HL-60 (cell line): Measurements from ENCODE around the gene CDNF.

ENCODE experiments used
- DNase-seq, 2 experiments: peaks; one replicate each; pipeline ENCODE4 v3.0.0-alpha.2; 2010 to 2020; ENCODE audit warnings: low read depth in 1 of 2, low spot score in 1 of 2
- H3K27ac ChIP-seq: fragments of 250-450 bp; sonication (Bioruptor Pico); replicated peaks from 2 replicates; pipeline ENCODE4 v1.5.1; 2020; ENCODE audit warnings: mild to moderate bottlenecking, moderate library complexity
- H3K27me3 ChIP-seq: fragments of 250-450 bp; sonication (Bioruptor Pico); 2 replicates; pipeline ENCODE4 v1.5.1; 2021; ENCODE audit warnings: mild to moderate bottlenecking, moderate library complexity; ENCODE audit not compliant: insufficient read depth, poor library complexity, severe bottlenecking
- H3K4me3 ChIP-seq: replicated peaks from 2 replicates; pipeline ENCODE4 v1.5.1; 2011; ENCODE audit warnings: mild to moderate bottlenecking, control low read depth, low read length; ENCODE audit not compliant: insufficient read depth
- GABPA ChIP-seq: IDR thresholded peaks from 2 replicates; pipeline ENCODE4 v1.6.1; 2012; ENCODE audit warnings: low read depth
- POLR2AphosphoS5 ChIP-seq: IDR thresholded peaks from 2 replicates; pipeline ENCODE4 v1.6.1; 2012; ENCODE audit warnings: low read depth
- REST ChIP-seq: IDR thresholded peaks from 2 replicates; pipeline ENCODE4 v1.6.1; 2012; ENCODE audit warnings: low read depth; ENCODE audit not compliant: insufficient replicate concordance
- SPI1 ChIP-seq: IDR thresholded peaks from 2 replicates; pipeline ENCODE4 v1.6.1; 2012; ENCODE audit warnings: low read depth, mild to moderate bottlenecking, borderline replicate concordance
- TF ChIP-seq, protein P1 (sequence below): IDR thresholded peaks from one replicate; pipeline ENCODE4 v1.5.1; 2011; ENCODE audit warnings: low read length, control low read depth, inconsistent platforms; ENCODE audit not compliant: insufficient read depth

The CDNF gene

DNA sequence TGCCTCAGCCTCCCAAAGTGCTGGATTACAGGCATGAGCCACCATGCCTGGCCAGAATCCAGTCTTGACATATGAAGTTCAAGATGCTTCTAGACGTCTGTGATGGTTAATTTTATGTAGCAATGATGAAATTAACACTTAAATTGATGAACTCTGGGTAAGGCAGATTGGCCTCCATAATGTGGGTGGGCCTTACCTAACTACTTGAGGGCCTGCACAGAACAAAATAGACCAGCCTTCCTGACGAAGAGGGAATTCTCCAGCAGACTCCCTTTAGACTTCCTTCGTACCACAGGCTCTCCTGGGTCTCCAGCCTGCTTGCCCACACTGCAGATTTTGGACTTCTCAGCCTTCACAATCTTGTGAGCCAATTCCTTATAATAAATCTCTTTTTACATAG, 4.7 kb downstream of the CDNF start:
- H3K27me3 ChIP-seq: no peaks in the 10 kb centered on the region
- H3K27ac ChIP-seq: no peak overlapping the region
- H3K4me3 ChIP-seq: no peak overlapping the region
- no peak for DNase-seq
- TF ChIP-seq POLR2AphosphoS5 (no peak), SPI1 (no peak), GABPA (no peak), REST (no peak)
- TF ChIP-seq, protein P1, sequence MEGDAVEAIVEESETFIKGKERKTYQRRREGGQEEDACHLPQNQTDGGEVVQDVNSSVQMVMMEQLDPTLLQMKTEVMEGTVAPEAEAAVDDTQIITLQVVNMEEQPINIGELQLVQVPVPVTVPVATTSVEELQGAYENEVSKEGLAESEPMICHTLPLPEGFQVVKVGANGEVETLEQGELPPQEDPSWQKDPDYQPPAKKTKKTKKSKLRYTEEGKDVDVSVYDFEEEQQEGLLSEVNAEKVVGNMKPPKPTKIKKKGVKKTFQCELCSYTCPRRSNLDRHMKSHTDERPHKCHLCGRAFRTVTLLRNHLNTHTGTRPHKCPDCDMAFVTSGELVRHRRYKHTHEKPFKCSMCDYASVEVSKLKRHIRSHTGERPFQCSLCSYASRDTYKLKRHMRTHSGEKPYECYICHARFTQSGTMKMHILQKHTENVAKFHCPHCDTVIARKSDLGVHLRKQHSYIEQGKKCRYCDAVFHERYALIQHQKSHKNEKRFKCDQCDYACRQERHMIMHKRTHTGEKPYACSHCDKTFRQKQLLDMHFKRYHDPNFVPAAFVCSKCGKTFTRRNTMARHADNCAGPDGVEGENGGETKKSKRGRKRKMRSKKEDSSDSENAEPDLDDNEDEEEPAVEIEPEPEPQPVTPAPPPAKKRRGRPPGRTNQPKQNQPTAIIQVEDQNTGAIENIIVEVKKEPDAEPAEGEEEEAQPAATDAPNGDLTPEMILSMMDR: no peak

- H3K27me3 ChIP-seq: no peaks in the 10 kb centered on the region
- no peak overlapping the region for H3K4me3 ChIP-seq
- no peak overlapping the region for H3K27ac ChIP-seq
- peak; percentile 23 to 47 for DNase-seq
- TF ChIP-seq REST (no peak), SPI1 (no peak), POLR2AphosphoS5 (no peak), GABPA (no peak)
- TF ChIP-seq, protein P1: no peak
Measured at GRCh38 chr10:14826076-14826829, 11.6 kb downstream of the CDNF start.

- no peak overlapping the region for H3K27ac ChIP-seq
- H3K27me3 ChIP-seq: no peaks in the 10 kb centered on the region
- no peak overlapping the region for H3K4me3 ChIP-seq
- no peak for DNase-seq
- TF ChIP-seq GABPA (no peak), SPI1 (no peak), REST (no peak), POLR2AphosphoS5 (no peak)
- TF ChIP-seq, protein P1: no peak
Measured at GRCh38 chr10:14823966-14824365, 13.9 kb downstream of the CDNF start.
